Midbrain (tissue), 1 donor: ENCODE results near the gene CYP21A2.

ENCODE experiments used
- DNase-seq: peaks from one replicate; lab custom pipeline; 2025; lab: John Stamatoyannopoulos, UW

CYP21A2 gene

GRCh38 chr6:32083812-32084768, 45.9 kb downstream of the CYP21A2 start:
- no peak for DNase-seq

GRCh38 chr6:32084780-32085179, 46.6 kb downstream of the CYP21A2 start:
- DNase-seq = no peak

GRCh38 chr6:32085759-32086459, 47.7 kb downstream of the CYP21A2 start:
- DNase-seq = no peak

GRCh38 chr6:32086661-32087573, 48.7 kb downstream of the CYP21A2 start:
- DNase-seq = no peak

GRCh38 chr6:32087574-32088486, 49.6 kb downstream of the CYP21A2 start:
- DNase-seq = no peak

GRCh38 chr6:32088487-32089049, 50.4 kb downstream of the CYP21A2 start:
- no peak for DNase-seq

- DNase-seq = no peak
Observed at GRCh38 chr6:32089082-32089828, 51.0 kb downstream of the CYP21A2 start.
